ENCODE data around the gene FAM135A.
"Not testable (repeated sequence)": the region's sequence is repeated elsewhere in the genome, so short reads cannot be mapped to it uniquely, and the experiment has no call there.

FAM135A gene

DNA sequence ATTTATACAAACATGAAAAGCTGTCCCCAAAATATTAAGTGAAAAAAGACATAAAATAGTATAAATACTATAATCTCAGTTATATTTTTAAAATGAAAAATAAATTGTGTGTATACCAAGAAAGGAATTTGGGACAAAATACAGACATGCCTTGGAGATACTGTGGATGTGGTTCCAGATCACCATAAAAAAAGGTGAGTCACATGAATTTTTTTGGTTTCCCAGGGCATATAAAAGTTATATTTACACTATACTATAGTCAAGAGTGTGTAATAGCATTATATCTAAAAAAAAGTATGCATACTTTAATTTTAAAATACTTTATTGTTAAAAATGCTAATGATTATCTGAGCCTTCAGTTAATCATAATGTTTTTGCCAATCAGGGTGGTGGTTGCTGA lies 136.0 kb downstream of the FAM135A start:
- TF ChIP-seq, protein P1, sequence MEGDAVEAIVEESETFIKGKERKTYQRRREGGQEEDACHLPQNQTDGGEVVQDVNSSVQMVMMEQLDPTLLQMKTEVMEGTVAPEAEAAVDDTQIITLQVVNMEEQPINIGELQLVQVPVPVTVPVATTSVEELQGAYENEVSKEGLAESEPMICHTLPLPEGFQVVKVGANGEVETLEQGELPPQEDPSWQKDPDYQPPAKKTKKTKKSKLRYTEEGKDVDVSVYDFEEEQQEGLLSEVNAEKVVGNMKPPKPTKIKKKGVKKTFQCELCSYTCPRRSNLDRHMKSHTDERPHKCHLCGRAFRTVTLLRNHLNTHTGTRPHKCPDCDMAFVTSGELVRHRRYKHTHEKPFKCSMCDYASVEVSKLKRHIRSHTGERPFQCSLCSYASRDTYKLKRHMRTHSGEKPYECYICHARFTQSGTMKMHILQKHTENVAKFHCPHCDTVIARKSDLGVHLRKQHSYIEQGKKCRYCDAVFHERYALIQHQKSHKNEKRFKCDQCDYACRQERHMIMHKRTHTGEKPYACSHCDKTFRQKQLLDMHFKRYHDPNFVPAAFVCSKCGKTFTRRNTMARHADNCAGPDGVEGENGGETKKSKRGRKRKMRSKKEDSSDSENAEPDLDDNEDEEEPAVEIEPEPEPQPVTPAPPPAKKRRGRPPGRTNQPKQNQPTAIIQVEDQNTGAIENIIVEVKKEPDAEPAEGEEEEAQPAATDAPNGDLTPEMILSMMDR (IDR thresholded peaks at IDR 0.05; ENCODE audit: borderline replicate concordance, control extremely low read depth, extremely low read depth, insufficient read depth, missing control alignments) = no peak
- in situ Hi-C loops (cut with MboI; ENCODE audit: low sequenced_read_pairs, unreplicated experiment) = loop anchor here (25.0 kb wide), 1 partner anchor 338 kb away; no protein-coding TSS in a partner anchor
- no peak for DNase-seq (ENCODE audit: low spot score)

- in situ Hi-C loops (cut with MboI; ENCODE audit: low sequenced_read_pairs, unreplicated experiment) = no loop called here
- DNase-seq (ENCODE audit: low spot score) = no peak
- TF ChIP-seq, protein P1 (IDR thresholded peaks at IDR 0.05; ENCODE audit: borderline replicate concordance, control extremely low read depth, extremely low read depth, insufficient read depth, missing control alignments) = no peak
These were observed 138.3 kb downstream of the FAM135A start for GRCh38 chr6:70551566-70551965.

DNA sequence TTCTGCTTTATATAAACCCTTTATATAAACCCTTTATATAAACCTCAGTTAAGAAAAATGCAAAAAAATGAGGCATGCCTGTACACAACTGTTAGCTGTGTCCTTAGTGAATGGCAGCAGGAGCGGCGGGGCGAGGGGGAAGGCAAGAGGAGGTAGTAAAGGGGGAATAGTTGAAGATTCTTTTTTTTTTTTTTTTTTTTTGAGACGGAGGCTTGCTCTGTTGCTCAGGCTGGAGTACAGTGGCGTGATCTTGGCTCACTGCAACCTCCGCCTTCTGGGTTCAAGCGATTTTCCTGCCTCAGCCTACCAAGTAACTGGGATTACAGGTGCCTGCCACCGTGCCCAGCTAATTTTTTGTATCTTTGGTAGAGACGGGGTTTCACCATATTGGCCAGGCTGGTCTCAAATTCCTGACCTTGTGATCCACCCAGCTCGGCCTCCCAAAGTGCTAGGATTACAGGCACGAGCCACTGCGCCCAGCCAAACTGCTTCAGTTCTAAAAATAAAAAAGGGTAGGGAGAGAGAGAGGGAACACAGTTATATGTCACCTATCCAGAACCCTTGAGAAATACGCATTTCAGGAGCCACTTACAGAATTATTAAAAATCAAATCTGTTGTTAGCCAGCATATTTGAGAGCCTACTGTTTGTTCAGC lies 139.1 kb downstream of the FAM135A start:
- in situ Hi-C loops (cut with MboI; ENCODE audit: low sequenced_read_pairs, unreplicated experiment) = not testable (repeated sequence)

DNA sequence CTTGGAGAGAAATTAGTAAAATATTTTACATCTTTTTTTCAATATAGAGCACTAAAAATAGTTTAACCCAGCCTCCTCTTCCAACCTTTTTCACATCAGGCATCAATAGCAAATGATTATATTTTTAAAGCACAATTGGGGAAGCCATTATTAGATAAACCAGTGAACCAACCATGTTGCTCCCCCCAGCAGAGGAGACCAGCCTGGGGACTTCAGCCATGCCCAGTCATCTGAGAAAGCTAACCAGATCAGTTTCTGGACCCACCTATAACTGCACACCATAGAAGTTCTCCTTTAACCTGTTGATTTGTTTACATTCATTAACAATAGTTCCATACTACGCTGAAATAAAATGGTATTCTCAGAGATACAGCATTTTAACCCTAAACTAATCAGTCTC lies 139.7 kb downstream of the FAM135A start:
- in situ Hi-C loops (cut with MboI; ENCODE audit: low sequenced_read_pairs, unreplicated experiment) = no loop called here
- no peak for DNase-seq (ENCODE audit: low spot score)
- TF ChIP-seq, protein P1 (IDR thresholded peaks at IDR 0.05; ENCODE audit: borderline replicate concordance, control extremely low read depth, extremely low read depth, insufficient read depth, missing control alignments) = no peak

More for the DNA sequence above, 139.1 kb downstream of the FAM135A start:
- not testable (repeated sequence) for DNase-seq (ENCODE audit: low spot score)

- in situ Hi-C loops (cut with MboI; ENCODE audit: low sequenced_read_pairs, unreplicated experiment) = no loop called here
- TF ChIP-seq, protein P1 (IDR thresholded peaks at IDR 0.05; ENCODE audit: borderline replicate concordance, control extremely low read depth, extremely low read depth, insufficient read depth, missing control alignments) = no peak
These were observed 144.7 kb downstream of the FAM135A start for GRCh38 chr6:70557998-70558397.

DNA sequence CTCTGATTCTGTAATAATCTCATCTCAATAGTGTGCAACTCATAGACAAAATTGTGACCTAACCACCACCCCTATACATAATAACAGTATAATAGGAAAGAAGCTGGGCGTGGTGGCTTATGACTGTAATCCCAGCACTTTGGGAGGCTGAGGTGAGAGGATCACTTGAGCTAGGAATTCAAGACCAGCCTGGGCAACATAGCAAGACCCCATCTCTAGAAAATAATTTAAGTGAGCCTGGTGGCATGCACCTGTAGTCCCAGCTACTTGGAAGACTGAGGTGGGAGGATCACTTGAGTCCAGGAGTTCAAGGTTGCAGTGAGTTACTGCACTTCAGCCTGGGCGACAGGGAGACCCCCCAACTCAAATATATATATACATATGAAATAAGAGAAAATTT lies 149.1 kb downstream of the FAM135A start:
- DNase-seq (ENCODE audit: low spot score); in situ Hi-C loops (cut with MboI; ENCODE audit: low sequenced_read_pairs, unreplicated experiment): not testable (repeated sequence)

More at GRCh38 chr6:70557998-70558397, 144.7 kb downstream of the FAM135A start:
- DNase-seq (ENCODE audit: low spot score) = no peak

DNA sequence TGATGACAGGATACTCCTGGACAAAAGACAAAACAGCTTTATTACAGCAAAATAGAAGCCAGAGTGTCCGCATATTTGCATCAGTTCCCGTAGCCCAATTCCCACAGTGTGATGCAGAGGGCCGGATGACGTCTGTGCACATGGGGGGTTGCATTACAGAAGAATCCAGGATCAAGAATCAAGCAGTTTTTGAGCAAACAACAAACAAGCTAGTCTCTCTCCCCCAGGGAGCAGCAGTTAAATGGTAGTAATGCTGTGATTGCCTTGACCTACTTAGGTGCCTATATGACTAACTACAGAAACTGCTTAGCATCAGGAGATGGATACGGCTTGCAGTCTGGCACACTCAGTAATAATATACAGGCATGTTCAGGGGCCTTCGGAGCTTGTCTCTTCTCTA lies 150.2 kb downstream of the FAM135A start:
- in situ Hi-C loops (cut with MboI; ENCODE audit: low sequenced_read_pairs, unreplicated experiment) = no loop called here
- no peak for DNase-seq (ENCODE audit: low spot score)
- TF ChIP-seq, protein P1 (IDR thresholded peaks at IDR 0.05; ENCODE audit: borderline replicate concordance, control extremely low read depth, extremely low read depth, insufficient read depth, missing control alignments) = no peak
